Measurements from ENCODE around the gene MED13L. TPM values are rescaled to one million over a fixed set of nuclear protein-coding genes. Genes with fewer than 3 reads are reported as not detected.

Gene MED13L
- total and polyA plus RNA-seq, 2 donors (not counting 1 experiment from before 2014, with no cell fraction given) = 56.5 to 97.3 TPM

- Histone ChIP-seq H3K4me2 (ENCODE audit: extremely low read depth, insufficient read depth, low read length) (no peak overlapping the region), H3K9me3 (ENCODE audit: control insufficient read depth, insufficient read depth, low read depth, low read length) (no peaks in the 10 kb centered on the region), H3K9ac (ENCODE audit: insufficient read depth, low read length) (no peak overlapping the region), H3K36me3 (ENCODE audit: control insufficient read depth, insufficient read depth, low read length) (no peaks in the 10 kb centered on the region), H3K4me3 (replicated peaks in 1 of 4; ENCODE audit: control extremely low read depth in 1 of 4, insufficient read depth in 1 of 4, low read depth in 3 of 4, low read length in 4 of 4) (no peak overlapping the region), H2AFZ (ENCODE audit: low read length) (no peak overlapping the region), H3K79me2 (ENCODE audit: control insufficient read depth, insufficient read depth, low read length) (peaks cover 74% of the 10 kb centered on the region), H4K20me1 (ENCODE audit: control insufficient read depth, extremely low read depth, insufficient read depth, low read length) (peaks cover 4% of the 10 kb centered on the region), H3K27ac (ENCODE audit: insufficient read depth, low read length) (no peak overlapping the region), H3K4me1 (ENCODE audit: control insufficient read depth, extremely low read depth, insufficient read depth, low read length) (no peaks in the 10 kb centered on the region), H3K27me3 (ENCODE audit: control insufficient read depth, insufficient read depth, low read length) (no peaks in the 10 kb centered on the region)
- no peak for TF ChIP-seq CTCF (conservative IDR thresholded peaks at IDR 0.05 in 1 of 2, IDR thresholded peaks at IDR 0.05 in 1 of 2; ENCODE audit: low read depth in 1 of 2, low read length in 2 of 2)
- TF ChIP-seq EZH2 (IDR thresholded peaks at IDR 0.05; ENCODE audit: low read length, missing control alignments) = no peak
- no peak for DNase-seq (ENCODE audit: low read depth in 2 of 2)
These were observed 61.3 kb downstream of the MED13L start for GRCh38 chr12:116216022-116216756.

GRCh38 chr12:116215023-116215422 is 62.5 kb downstream of the MED13L start:
- Histone ChIP-seq H3K9me3 (ENCODE audit: control insufficient read depth, insufficient read depth, low read depth, low read length) (no peaks in the 10 kb centered on the region), H3K27ac (ENCODE audit: insufficient read depth, low read length) (no peak overlapping the region), H3K9ac (ENCODE audit: insufficient read depth, low read length) (no peak overlapping the region), H3K27me3 (ENCODE audit: control insufficient read depth, insufficient read depth, low read length) (no peaks in the 10 kb centered on the region), H3K4me1 (ENCODE audit: control insufficient read depth, extremely low read depth, insufficient read depth, low read length) (no peaks in the 10 kb centered on the region), H3K4me3 (replicated peaks in 1 of 4; ENCODE audit: control extremely low read depth in 1 of 4, insufficient read depth in 1 of 4, low read depth in 3 of 4, low read length in 4 of 4) (no peak overlapping the region), H4K20me1 (ENCODE audit: control insufficient read depth, extremely low read depth, insufficient read depth, low read length) (peaks cover 7% of the 10 kb centered on the region), H3K79me2 (ENCODE audit: control insufficient read depth, insufficient read depth, low read length) (peaks cover 74% of the 10 kb centered on the region), H2AFZ (ENCODE audit: low read length) (no peak overlapping the region), H3K36me3 (ENCODE audit: control insufficient read depth, insufficient read depth, low read length) (no peaks in the 10 kb centered on the region), H3K4me2 (ENCODE audit: extremely low read depth, insufficient read depth, low read length) (no peak overlapping the region)
- TF ChIP-seq EZH2 (IDR thresholded peaks at IDR 0.05; ENCODE audit: low read length, missing control alignments) = no peak
- no peak for TF ChIP-seq CTCF (conservative IDR thresholded peaks at IDR 0.05 in 1 of 2, IDR thresholded peaks at IDR 0.05 in 1 of 2; ENCODE audit: low read depth in 1 of 2, low read length in 2 of 2)
- no peak for DNase-seq (ENCODE audit: low read depth in 2 of 2)

GRCh38 chr12:116213885-116214527 is 63.5 kb downstream of the MED13L start:
- Histone ChIP-seq H3K4me1 (ENCODE audit: control insufficient read depth, extremely low read depth, insufficient read depth, low read length) (no peaks in the 10 kb centered on the region), H3K9ac (ENCODE audit: insufficient read depth, low read length) (no peak overlapping the region), H3K27ac (ENCODE audit: insufficient read depth, low read length) (no peak overlapping the region), H3K79me2 (ENCODE audit: control insufficient read depth, insufficient read depth, low read length) (peaks cover 82% of the 10 kb centered on the region), H4K20me1 (ENCODE audit: control insufficient read depth, extremely low read depth, insufficient read depth, low read length) (peaks cover 7% of the 10 kb centered on the region), H3K9me3 (ENCODE audit: control insufficient read depth, insufficient read depth, low read depth, low read length) (no peaks in the 10 kb centered on the region), H3K4me2 (ENCODE audit: extremely low read depth, insufficient read depth, low read length) (no peak overlapping the region), H3K27me3 (ENCODE audit: control insufficient read depth, insufficient read depth, low read length) (no peaks in the 10 kb centered on the region), H3K36me3 (ENCODE audit: control insufficient read depth, insufficient read depth, low read length) (no peaks in the 10 kb centered on the region), H3K4me3 (replicated peaks in 1 of 4; ENCODE audit: control extremely low read depth in 1 of 4, insufficient read depth in 1 of 4, low read depth in 3 of 4, low read length in 4 of 4) (no peak overlapping the region), H2AFZ (ENCODE audit: low read length) (no peak overlapping the region)
- TF ChIP-seq CTCF (conservative IDR thresholded peaks at IDR 0.05 in 1 of 2, IDR thresholded peaks at IDR 0.05 in 1 of 2; ENCODE audit: low read depth in 1 of 2, low read length in 2 of 2) = no peak
- TF ChIP-seq EZH2 (IDR thresholded peaks at IDR 0.05; ENCODE audit: low read length, missing control alignments) = no peak
- no peak for DNase-seq (ENCODE audit: low read depth in 2 of 2)
